MCF 10A (cell line): ENCODE data around the gene CYBA. TPM values are rescaled to one million over a fixed set of nuclear protein-coding genes. Genes with fewer than 3 reads are reported as not detected.

ENCODE experiments used
- BruUV-seq: library from RNA; stranded (reverse); fragments of 400-500 nt; replicated peaks from 2 replicates; lab custom pipeline; 2021; lab: Mats Ljungman, UMichigan
- CTCF ChIA-PET: fragments of 300-600 bp; sonication (Branson Sonifier 250); formaldehyde crosslinking; extraction: SDS; loops from one replicate; lab custom pipeline; 2021; ENCODE audit warnings: antibody characterized with exemption, inconsistent platforms; lab: Yijun Ruan, JAX
- POLR2A ChIA-PET: fragments of 300-600, 350-650 bp; sonication (Branson Sonifier 250); formaldehyde crosslinking; extraction: SDS; loops from one replicate; lab custom pipeline; 2020; ENCODE audit warnings: antibody characterized with exemption, inconsistent platforms; lab: Yijun Ruan, JAX
- DNase-seq: peaks from one replicate; pipeline ENCODE4 v3.0.0-alpha.2; 2018; ENCODE audit not compliant: unreplicated experiment
- H3K27ac Mint-ChIP-seq: one replicate; pipeline ENCODE4 v1.8.0; 2022; ENCODE audit warnings: mild to moderate bottlenecking, low read depth, mixed read lengths; ENCODE audit not compliant: unreplicated experiment
- H3K27me3 Mint-ChIP-seq: one replicate; pipeline ENCODE4 v1.8.0; 2022; ENCODE audit warnings: mixed read lengths; ENCODE audit not compliant: insufficient read depth, unreplicated experiment
- H3K36me3 Mint-ChIP-seq: one replicate; pipeline ENCODE4 v1.8.0; 2022; ENCODE audit warnings: mild to moderate bottlenecking, moderate library complexity, mixed read lengths; ENCODE audit not compliant: insufficient read depth, unreplicated experiment
- H3K4me1 Mint-ChIP-seq: one replicate; pipeline ENCODE4 v1.8.0; 2022; ENCODE audit warnings: mixed read lengths; ENCODE audit not compliant: insufficient read depth, unreplicated experiment
- H3K4me3 Mint-ChIP-seq: one replicate; pipeline ENCODE4 v1.8.0; 2022; ENCODE audit warnings: mild to moderate bottlenecking, moderate library complexity, mixed read lengths; ENCODE audit not compliant: unreplicated experiment
- H3K9me3 Mint-ChIP-seq: one replicate; pipeline ENCODE4 v1.8.0; 2022; ENCODE audit warnings: mixed read lengths; ENCODE audit not compliant: unreplicated experiment
- CTCF ChIP-seq: fragments of 200-600 bp; IDR thresholded peaks from one replicate; pipeline ENCODE4 v1.8.0; 2022; ENCODE audit warnings: antibody characterized with exemption, mild to moderate bottlenecking; ENCODE audit not compliant: unreplicated experiment
- intact Hi-C: fragments of 100-400 bp; cut with micrococcal nuclease; formaldehyde crosslinking; loops from 2 replicates; pipeline ENCODE4 v1.14.1; 2022
- total RNA-seq: library from RNA; stranded (reverse); gene quantifications from 2 replicates; pipeline ENCODE4 v1.2.3, GENCODE V29; 2022

Gene CYBA
- total RNA-seq, 1 experiment from 2014 or later = 0.84 TPM

- H3K36me3 Mint-ChIP-seq = peaks cover 53% of the 10 kb centered on the region
- no peaks in the 10 kb centered on the region for H3K9me3 Mint-ChIP-seq
- no peak overlapping the region for H3K27ac Mint-ChIP-seq
- intact Hi-C loops = no loop called here
- H3K4me1 Mint-ChIP-seq = no peaks in the 10 kb centered on the region
- no peaks in the 10 kb centered on the region for H3K27me3 Mint-ChIP-seq
- ChIA-PET POLR2A (interaction anchor here (0.6 kb wide), 1 partner anchor 39 kb away, joined by 3 read pairs; no protein-coding TSS in a partner anchor), CTCF (no interaction called here)
- no peak overlapping the region for H3K4me3 Mint-ChIP-seq
- peak; percentile 23 for TF ChIP-seq CTCF
- no peak for DNase-seq
- BruUV-seq = no TSS peak
Observed at GRCh38 chr16:88628512-88628974, 22.3 kb downstream of the CYBA start.

- H3K4me3 Mint-ChIP-seq = no peak overlapping the region
- H3K9me3 Mint-ChIP-seq = no peaks in the 10 kb centered on the region
- H3K27ac Mint-ChIP-seq = no peak overlapping the region
- peaks cover 55% of the 10 kb centered on the region for H3K36me3 Mint-ChIP-seq
- no peak for DNase-seq
- POLR2A ChIA-PET = no interaction called here
- H3K4me1 Mint-ChIP-seq = no peaks in the 10 kb centered on the region
- intact Hi-C loops = no loop called here
- H3K27me3 Mint-ChIP-seq = no peaks in the 10 kb centered on the region
- BruUV-seq = no TSS peak
- no peak for TF ChIP-seq CTCF
- CTCF ChIA-PET = no interaction called here
Observed at GRCh38 chr16:88627531-88628411, 23.1 kb downstream of the CYBA start.

- Mint-ChIP-seq H3K36me3 (peaks cover 44% of the 10 kb centered on the region), H3K27ac (no peak overlapping the region), H3K27me3 (no peaks in the 10 kb centered on the region), H3K9me3 (no peaks in the 10 kb centered on the region), H3K4me3 (no peak overlapping the region), H3K4me1 (no peaks in the 10 kb centered on the region)
- POLR2A ChIA-PET = no interaction called here
- CTCF ChIA-PET = no interaction called here
- no peak for DNase-seq
- no peak for TF ChIP-seq CTCF
- no TSS peak for BruUV-seq
- intact Hi-C loops = no loop called here
Observed at GRCh38 chr16:88626646-88627045, 24.2 kb downstream of the CYBA start.

- intact Hi-C loops = no loop called here
- DNase-seq = no peak
- peaks cover 41% of the 10 kb centered on the region for H3K36me3 Mint-ChIP-seq
- H3K9me3 Mint-ChIP-seq = no peaks in the 10 kb centered on the region
- H3K27me3 Mint-ChIP-seq = no peaks in the 10 kb centered on the region
- POLR2A ChIA-PET = no interaction called here
- no peaks in the 10 kb centered on the region for H3K4me1 Mint-ChIP-seq
- BruUV-seq = no TSS peak
- TF ChIP-seq CTCF = no peak
- CTCF ChIA-PET = interaction anchor here (0.6 kb wide), 1 partner anchor 34 kb away, joined by 3 read pairs; no protein-coding TSS in a partner anchor
- no peak overlapping the region for H3K4me3 Mint-ChIP-seq
- no peak overlapping the region for H3K27ac Mint-ChIP-seq
Observed at GRCh38 chr16:88624977-88625576, 25.8 kb downstream of the CYBA start.
